Astrocyte (in vitro differentiated cells and primary cell): ENCODE measurements around the gene TMEM151A. TPM values are rescaled to one million over a fixed set of nuclear protein-coding genes. Genes with fewer than 3 reads are reported as not detected.

ENCODE experiments used
- DNase-seq: peaks from one replicate; pipeline ENCODE4 v3.0.0-alpha.2; 2010; ENCODE audit warnings: low read depth
- FAIRE-seq: peaks from 2 replicates; lab custom pipeline; 2011; peaks lifted over from hg19 to GRCh38; lab: Jason Lieb, UNC
- H2AFZ ChIP-seq: 2 replicates; pipeline ENCODE4 v1.6.0; 2012; ENCODE audit warnings: low read depth, low read length, inconsistent platforms
- H3K27ac ChIP-seq: 2 replicates; pipeline ENCODE4 v1.5.1; 2011; ENCODE audit warnings: low read depth, low read length, inconsistent platforms
- H3K27me3 ChIP-seq: 2 replicates; pipeline ENCODE4 v1.6.0; 2011; ENCODE audit warnings: low read length, inconsistent platforms; ENCODE audit not compliant: insufficient read depth
- H3K36me3 ChIP-seq: 2 replicates; pipeline ENCODE4 v1.5.1; 2011; ENCODE audit warnings: low read length, inconsistent platforms; ENCODE audit not compliant: insufficient read depth
- H3K4me1 ChIP-seq: 2 replicates; pipeline ENCODE4 v1.5.1; 2011; ENCODE audit warnings: low read length, inconsistent platforms; ENCODE audit not compliant: insufficient read depth
- H3K4me2 ChIP-seq: 2 replicates; pipeline ENCODE4 v1.6.0; 2012; ENCODE audit warnings: low read length, inconsistent platforms
- H3K4me3 ChIP-seq: 2 replicates; pipeline ENCODE4 v1.5.1; 2011; ENCODE audit warnings: low read depth, mild to moderate bottlenecking, low read length, inconsistent platforms; ENCODE audit not compliant: insufficient read depth
- H3K79me2 ChIP-seq: 2 replicates; pipeline ENCODE4 v1.6.0; 2012; ENCODE audit warnings: mild to moderate bottlenecking, low read length, inconsistent platforms; ENCODE audit not compliant: insufficient read depth
- H3K9ac ChIP-seq: 2 replicates; pipeline ENCODE4 v1.6.0; 2012; ENCODE audit warnings: mild to moderate bottlenecking, low read length, inconsistent platforms
- H3K9me3 ChIP-seq: 2 replicates; pipeline ENCODE4 v1.5.1; 2012; ENCODE audit warnings: low read depth, mild to moderate bottlenecking, low read length, inconsistent platforms; ENCODE audit not compliant: insufficient read depth
- H4K20me1 ChIP-seq: 2 replicates; pipeline ENCODE4 v1.6.0; 2012; ENCODE audit warnings: low read length, inconsistent platforms; ENCODE audit not compliant: insufficient read depth
- H3K27ac Mint-ChIP-seq: one replicate; pipeline ENCODE4 v1.8.0; 2021; ENCODE audit warnings: mild to moderate bottlenecking, mixed read lengths; ENCODE audit not compliant: unreplicated experiment
- H3K27me3 Mint-ChIP-seq: one replicate; pipeline ENCODE4 v1.8.0; 2021; ENCODE audit warnings: low read depth, mixed read lengths; ENCODE audit not compliant: unreplicated experiment
- H3K36me3 Mint-ChIP-seq: one replicate; pipeline ENCODE4 v1.8.0; 2021; ENCODE audit warnings: low read depth, mixed read lengths; ENCODE audit not compliant: unreplicated experiment
- H3K4me1 Mint-ChIP-seq: one replicate; pipeline ENCODE4 v1.8.0; 2021; ENCODE audit warnings: low read depth, mixed read lengths; ENCODE audit not compliant: unreplicated experiment
- H3K4me3 Mint-ChIP-seq: one replicate; pipeline ENCODE4 v1.8.0; 2021; ENCODE audit warnings: mild to moderate bottlenecking, moderate library complexity, mixed read lengths; ENCODE audit not compliant: unreplicated experiment
- H3K9me3 Mint-ChIP-seq: one replicate; pipeline ENCODE4 v1.8.0; 2021; ENCODE audit warnings: mild to moderate bottlenecking, mixed read lengths; ENCODE audit not compliant: unreplicated experiment
- CTCF ChIP-seq: IDR thresholded peaks from 2 replicates; pipeline ENCODE4 v1.5.1; 2011; ENCODE audit warnings: low read depth, mild to moderate bottlenecking, inconsistent platforms, low read length, moderate library complexity; ENCODE audit not compliant: insufficient read depth
- EZH2 ChIP-seq: IDR thresholded peaks from 2 replicates; pipeline ENCODE4 v1.6.1; 2012; ENCODE audit warnings: mild to moderate bottlenecking, low read length, inconsistent platforms; ENCODE audit not compliant: insufficient read depth
- total RNA-seq: library from RNA; stranded (reverse); gene quantifications from 2 replicates; pipeline ENCODE4 v1.2.1, GENCODE V29; 2021

TMEM151A gene
- total RNA-seq, 1 donor from 2014 or later: 2.0 TPM

- H3K4me3 Mint-ChIP-seq: peak overlapping the region; percentile 85
- Histone ChIP-seq H2AFZ (no peak overlapping the region), H3K36me3 (peaks cover 11% of the 10 kb centered on the region)
These were observed 33.2 kb upstream of the TMEM151A start for GRCh38 chr11:66258473-66258893.

GRCh38 chr11:66259225-66259624 lies 32.5 kb upstream of the TMEM151A start:
- H3K9me3 Mint-ChIP-seq: no peaks in the 10 kb centered on the region
- Histone ChIP-seq H2AFZ (no peak overlapping the region), H3K36me3 (peaks cover 11% of the 10 kb centered on the region), H3K4me3 (no peak overlapping the region), H3K4me1 (peaks cover 17% of the 10 kb centered on the region), H3K27ac (no peak overlapping the region), H3K27me3 (no peaks in the 10 kb centered on the region), H4K20me1 (peaks cover 46% of the 10 kb centered on the region), H3K9ac (peak overlapping the region; percentile 90), H3K4me2 (peak overlapping the region; percentile 96), H3K79me2 (peaks cover 25% of the 10 kb centered on the region), H3K9me3 (no peaks in the 10 kb centered on the region)
- DNase-seq (no peak), FAIRE-seq (no peak)
- peaks cover 3% of the 10 kb centered on the region for H3K4me1 Mint-ChIP-seq
- H3K36me3 Mint-ChIP-seq: peaks cover 18% of the 10 kb centered on the region
- H3K4me3 Mint-ChIP-seq: peak overlapping the region; percentile 85
- no peaks in the 10 kb centered on the region for H3K27me3 Mint-ChIP-seq
- H3K27ac Mint-ChIP-seq: peak overlapping the region; percentile 1
- TF ChIP-seq EZH2 (no peak), CTCF (no peak)

More at GRCh38 chr11:66258473-66258893, 33.2 kb upstream of the TMEM151A start:
- Mint-ChIP-seq H3K27me3 (no peaks in the 10 kb centered on the region), H3K4me1 (peaks cover 3% of the 10 kb centered on the region), H3K27ac (no peak overlapping the region), H3K9me3 (no peaks in the 10 kb centered on the region), H3K36me3 (peaks cover 15% of the 10 kb centered on the region)
- Histone ChIP-seq H3K4me3 (peak overlapping the region; percentile 77), H3K4me1 (peaks cover 17% of the 10 kb centered on the region), H3K4me2 (peak overlapping the region; percentile 96), H4K20me1 (peaks cover 42% of the 10 kb centered on the region), H3K27me3 (no peaks in the 10 kb centered on the region), H3K9ac (peak overlapping the region; percentile 90), H3K79me2 (peaks cover 25% of the 10 kb centered on the region), H3K27ac (no peak overlapping the region), H3K9me3 (no peaks in the 10 kb centered on the region)
- TF ChIP-seq CTCF (no peak), EZH2 (no peak)
- DNase-seq (no peak), FAIRE-seq (no peak)

GRCh38 chr11:66259956-66260355 lies 31.7 kb upstream of the TMEM151A start:
- Mint-ChIP-seq H3K9me3 (no peaks in the 10 kb centered on the region), H3K27ac (no peak overlapping the region), H3K27me3 (no peaks in the 10 kb centered on the region), H3K4me1 (peaks cover 3% of the 10 kb centered on the region), H3K36me3 (peaks cover 22% of the 10 kb centered on the region), H3K4me3 (peak overlapping the region; percentile 85)
- Histone ChIP-seq H4K20me1 (peaks cover 54% of the 10 kb centered on the region), H3K4me3 (no peak overlapping the region), H3K36me3 (peaks cover 11% of the 10 kb centered on the region), H3K9ac (peak overlapping the region; percentile 90), H2AFZ (no peak overlapping the region), H3K79me2 (peaks cover 25% of the 10 kb centered on the region), H3K4me2 (no peak overlapping the region), H3K27me3 (no peaks in the 10 kb centered on the region), H3K9me3 (no peaks in the 10 kb centered on the region), H3K4me1 (peaks cover 17% of the 10 kb centered on the region), H3K27ac (no peak overlapping the region)
- TF ChIP-seq EZH2: no peak
- FAIRE-seq (no peak), DNase-seq (no peak)
